ENCODE data around the gene DYNLT3. TPM values are rescaled to one million over a fixed set of nuclear protein-coding genes. Genes with fewer than 3 reads are reported as not detected.

DYNLT3 gene
- total RNA-seq (2022) (28.0 and 31.3 TPM in 2 replicates), Bru-seq, nascent RNA (percentile 70 among the genes with signal in this experiment), BruChase-seq, experiment 1, labeled RNA remaining after a 6-hour chase (percentile 88 among the genes with signal in this experiment), BruChase-seq, experiment 2, labeled RNA remaining after a 2-hour chase (percentile 79 among the genes with signal in this experiment)
- long read RNA-seq, transcript DYNLT3-201 (5 exons, 2,217 nt): major isoform, 75 of 77 reads
- long read RNA-seq, partial matches to known transcripts: 0 of 77 reads
- long read RNA-seq, other reads (novel, unspliced or antisense): 2 of 77 reads

- BruUV-seq (replicated peaks): no TSS peak
- Mint-ChIP-seq H3K27me3 (ENCODE audit: unreplicated experiment) (no peaks in the 10 kb centered on the region), H3K27ac (ENCODE audit: unreplicated experiment) (peak within 1 kb of the TSS; percentile 67), H3K4me1 (ENCODE audit: low read depth, unreplicated experiment) (no peaks in the 10 kb centered on the region), H3K36me3 (ENCODE audit: insufficient read depth, unreplicated experiment) (peaks cover 13% of the 10 kb centered on the region), H3K4me3 (ENCODE audit: low read depth, unreplicated experiment) (peak within 1 kb of the TSS; percentile 70), H3K9me3 (ENCODE audit: low read depth, unreplicated experiment) (no peaks in the 10 kb centered on the region)
- intact Hi-C loops (cut with micrococcal nuclease; ENCODE audit: unreplicated experiment): loop anchor here (5.0 kb wide), 1 partner anchor 60 kb away; no protein-coding TSS in a partner anchor
- DNase-seq: peak; percentile 86
- no peak for TF ChIP-seq CTCF (IDR thresholded peaks at IDR 0.05; ENCODE audit: unreplicated experiment)
- CTCF ChIA-PET: no interaction called here
Measured at GRCh38 chrX:37846934-37847732, at the start of gene DYNLT3. Gene DYNLT3 (minus strand): TSS chrX:37847571. CDS start chrX:37847510, 61 bp downstream.

GRCh38 chrX:37896511-37896890, 49.1 kb upstream of the DYNLT3 start:
- no peak for DNase-seq
- no TSS peak for BruUV-seq (replicated peaks)
- intact Hi-C loops (cut with micrococcal nuclease; ENCODE audit: unreplicated experiment): no loop called here
- Mint-ChIP-seq H3K4me1 (ENCODE audit: low read depth, unreplicated experiment) (no peaks in the 10 kb centered on the region), H3K4me3 (ENCODE audit: low read depth, unreplicated experiment) (no peak overlapping the region), H3K27me3 (ENCODE audit: unreplicated experiment) (no peaks in the 10 kb centered on the region), H3K27ac (ENCODE audit: unreplicated experiment) (no peak overlapping the region), H3K36me3 (ENCODE audit: insufficient read depth, unreplicated experiment) (no peaks in the 10 kb centered on the region), H3K9me3 (ENCODE audit: low read depth, unreplicated experiment) (no peaks in the 10 kb centered on the region)
- TF ChIP-seq CTCF (IDR thresholded peaks at IDR 0.05; ENCODE audit: unreplicated experiment): no peak
- CTCF ChIA-PET: no interaction called here

- H3K9me3 Mint-ChIP-seq (ENCODE audit: low read depth, unreplicated experiment): no peaks in the 10 kb centered on the region
- no peak overlapping the region for H3K4me3 Mint-ChIP-seq (ENCODE audit: low read depth, unreplicated experiment)
- no peaks in the 10 kb centered on the region for H3K36me3 Mint-ChIP-seq (ENCODE audit: insufficient read depth, unreplicated experiment)
- no peaks in the 10 kb centered on the region for H3K27me3 Mint-ChIP-seq (ENCODE audit: unreplicated experiment)
- no peak for DNase-seq
- TF ChIP-seq CTCF (IDR thresholded peaks at IDR 0.05; ENCODE audit: unreplicated experiment): no peak
- CTCF ChIA-PET: no interaction called here
- no TSS peak for BruUV-seq (replicated peaks)
- no peak overlapping the region for H3K27ac Mint-ChIP-seq (ENCODE audit: unreplicated experiment)
- H3K4me1 Mint-ChIP-seq (ENCODE audit: low read depth, unreplicated experiment): no peaks in the 10 kb centered on the region
- intact Hi-C loops (cut with micrococcal nuclease; ENCODE audit: unreplicated experiment): no loop called here
Measured at GRCh38 chrX:37895795-37896510, 48.6 kb upstream of the DYNLT3 start.

- CTCF ChIA-PET: no interaction called here
- BruUV-seq (replicated peaks): no TSS peak
- Mint-ChIP-seq H3K27ac (ENCODE audit: unreplicated experiment) (no peak overlapping the region), H3K4me1 (ENCODE audit: low read depth, unreplicated experiment) (no peaks in the 10 kb centered on the region), H3K27me3 (ENCODE audit: unreplicated experiment) (no peaks in the 10 kb centered on the region), H3K4me3 (ENCODE audit: low read depth, unreplicated experiment) (no peak overlapping the region), H3K9me3 (ENCODE audit: low read depth, unreplicated experiment) (no peaks in the 10 kb centered on the region), H3K36me3 (ENCODE audit: insufficient read depth, unreplicated experiment) (no peaks in the 10 kb centered on the region)
- no peak for TF ChIP-seq CTCF (IDR thresholded peaks at IDR 0.05; ENCODE audit: unreplicated experiment)
- intact Hi-C loops (cut with micrococcal nuclease; ENCODE audit: unreplicated experiment): no loop called here
- DNase-seq: no peak
Measured at GRCh38 chrX:37894725-37895124, 47.4 kb upstream of the DYNLT3 start.

Data from Calu3 (cell line).